D721Med (cell line): ENCODE measurements around the gene HOOK2.

Source experiments
- DNase-seq: peaks from one replicate; pipeline ENCODE4 v3.0.0; 2011; ENCODE audit warnings: low spot score; ENCODE audit not compliant: insufficient read length
- FAIRE-seq: peaks from 2 replicates; lab custom pipeline; 2011; peaks lifted over from hg19 to GRCh38; lab: Jason Lieb, UNC
- CTCF ChIP-seq: IDR thresholded peaks from 2 replicates; pipeline ENCODE4 v1.5.1; 2012; ENCODE audit warnings: mild to moderate bottlenecking, control low read depth; ENCODE audit not compliant: insufficient read depth; ENCODE audit errors: missing control alignments

The HOOK2 gene

GRCh38 chr19:12796146-12797071 lies 21.1 kb upstream of the HOOK2 start:
- FAIRE-seq (no peak), DNase-seq (no peak)
- peak; percentile 99 for TF ChIP-seq CTCF

GRCh38 chr19:12794971-12795381 lies 19.6 kb upstream of the HOOK2 start:
- no peak for DNase-seq
- no peak for FAIRE-seq
- TF ChIP-seq CTCF = no peak

GRCh38 chr19:12794196-12794941 lies 19.0 kb upstream of the HOOK2 start:
- FAIRE-seq (no peak), DNase-seq (no peak)
- no peak for TF ChIP-seq CTCF

GRCh38 chr19:12793290-12794195 lies 18.2 kb upstream of the HOOK2 start:
- DNase-seq (peak; percentile 98), FAIRE-seq (no peak)
- TF ChIP-seq CTCF = no peak

- no peak for TF ChIP-seq CTCF
- DNase-seq (no peak), FAIRE-seq (no peak)
Measured at GRCh38 chr19:12792853-12793289, 17.5 kb upstream of the HOOK2 start.

- DNase-seq (no peak), FAIRE-seq (no peak)
- no peak for TF ChIP-seq CTCF
Measured at GRCh38 chr19:12792051-12792852, 16.9 kb upstream of the HOOK2 start.
